ENCODE results near the gene ODC1.
A peak's percentile ranks its signal among the peaks of the same experiment; 100 is the strongest.

The ODC1 gene

DNA sequence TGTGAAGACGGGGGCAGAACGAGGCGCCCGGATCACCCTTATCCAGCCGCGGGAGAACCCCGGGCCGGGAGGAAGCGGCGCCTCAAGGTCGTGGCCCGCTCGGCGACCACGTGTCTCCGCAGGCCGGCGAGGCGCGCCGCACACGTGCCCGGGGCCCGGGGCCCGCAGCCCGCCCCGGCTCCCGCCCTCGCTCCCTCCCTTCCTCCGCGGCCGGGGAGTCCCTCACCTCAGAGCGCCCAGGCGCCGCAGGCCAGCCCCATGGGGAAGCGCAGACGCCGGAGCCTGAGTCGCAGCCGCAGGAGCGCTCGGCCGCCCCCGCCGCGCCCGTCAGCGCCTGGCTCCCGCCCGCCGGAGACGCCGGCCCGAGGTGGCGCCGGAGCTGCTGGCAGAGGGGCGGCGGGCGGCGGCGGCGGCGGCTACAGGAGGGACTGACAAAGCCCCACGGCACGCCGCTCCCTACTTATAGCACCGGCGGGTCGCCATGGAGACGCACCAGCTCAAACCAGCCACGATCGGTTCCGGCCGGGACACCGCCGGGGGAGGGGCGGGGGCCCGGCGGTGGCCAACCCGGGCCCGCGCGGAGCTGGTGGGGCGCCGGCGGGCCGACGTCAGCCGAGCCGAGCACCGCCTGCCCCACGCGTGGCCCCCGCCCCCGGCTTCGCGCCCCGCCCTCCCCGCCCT lies at the start of gene ODC1:
TSS of gene ODC1 (minus strand) at position 433 of the 681 bp plus-strand sequence. CDS start 3,295 bp downstream, outside the sequence.
- Histone ChIP-seq H4K20me1 (peaks cover 48% of the 10 kb centered on the region), H3K27ac (peak within 1 kb of the TSS; percentile 97), H3K9ac (peak within 1 kb of the TSS; percentile 93), H3K4me2 (peak within 1 kb of the TSS; percentile 97), H3K9me3 (peaks cover 8% of the 10 kb centered on the region), H3K27me3 (no peaks in the 10 kb centered on the region), H3K36me3 (peaks cover 22% of the 10 kb centered on the region), H3K4me3 (peak within 1 kb of the TSS; percentile 74), H3K4me1 (peaks cover 60% of the 10 kb centered on the region)
- no peak for TF ChIP-seq Cebpa-rat (IDR thresholded peaks at IDR 0.05)

DNA sequence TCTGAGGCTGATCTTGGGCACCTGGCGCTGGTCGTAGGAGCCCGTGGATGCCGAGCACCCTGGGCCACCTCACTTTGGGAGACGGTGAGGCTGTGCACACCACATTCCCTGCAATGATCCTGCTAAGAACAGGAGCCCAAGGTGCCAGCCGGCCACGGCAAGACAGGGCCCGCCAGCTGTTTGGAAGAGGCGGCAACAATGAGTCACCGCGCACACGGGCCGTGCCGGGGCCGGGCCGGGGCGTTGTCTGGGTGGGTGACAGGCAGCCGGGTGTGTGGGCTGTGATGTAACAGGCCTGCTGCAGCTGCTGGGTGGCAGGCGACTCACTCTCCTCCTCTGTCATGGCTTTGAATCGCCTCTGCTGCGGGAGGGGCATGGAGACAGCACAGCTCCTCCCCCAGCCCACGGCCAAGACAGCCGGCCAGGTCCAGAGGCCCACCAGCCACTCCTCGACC lies 49.7 kb upstream of the ODC1 start:
- Histone ChIP-seq H3K4me3 (no peak overlapping the region), H3K27ac (no peak overlapping the region), H3K4me2 (peak overlapping the region; percentile 32), H3K4me1 (peaks cover 54% of the 10 kb centered on the region), H3K36me3 (no peaks in the 10 kb centered on the region), H3K9ac (no peak overlapping the region), H3K27me3 (no peaks in the 10 kb centered on the region), H3K9me3 (no peaks in the 10 kb centered on the region), H4K20me1 (no peaks in the 10 kb centered on the region)
- no peak for TF ChIP-seq Cebpa-rat (IDR thresholded peaks at IDR 0.05)

DNA sequence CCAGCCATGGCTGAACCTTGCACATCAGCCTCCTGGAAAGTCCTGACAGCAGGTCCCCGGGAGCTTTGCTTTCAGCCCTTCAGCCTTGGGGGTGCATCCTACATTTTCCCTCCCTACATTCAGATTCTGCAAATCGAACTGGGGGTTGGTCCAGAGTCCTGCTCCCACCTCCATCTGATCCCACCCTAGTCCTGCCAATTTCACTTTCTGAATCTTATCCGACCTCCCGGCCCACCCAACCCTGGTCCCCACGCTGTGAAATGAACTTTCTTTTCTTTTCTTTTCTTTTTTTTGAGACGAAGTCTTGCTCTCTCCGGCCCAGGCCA lies 47.8 kb upstream of the ODC1 start:
- H3K4me2 ChIP-seq = no peak overlapping the region
- no peak overlapping the region for H3K27ac ChIP-seq
- H3K27me3 ChIP-seq = no peaks in the 10 kb centered on the region
- H3K4me1 ChIP-seq = peaks cover 47% of the 10 kb centered on the region
- no peak overlapping the region for H3K4me3 ChIP-seq
- H3K9me3 ChIP-seq = peaks cover 16% of the 10 kb centered on the region
- no peak for TF ChIP-seq Cebpa-rat (IDR thresholded peaks at IDR 0.05)
- H3K36me3 ChIP-seq = no peaks in the 10 kb centered on the region
- no peak overlapping the region for H3K9ac ChIP-seq
- no peaks in the 10 kb centered on the region for H4K20me1 ChIP-seq

DNA sequence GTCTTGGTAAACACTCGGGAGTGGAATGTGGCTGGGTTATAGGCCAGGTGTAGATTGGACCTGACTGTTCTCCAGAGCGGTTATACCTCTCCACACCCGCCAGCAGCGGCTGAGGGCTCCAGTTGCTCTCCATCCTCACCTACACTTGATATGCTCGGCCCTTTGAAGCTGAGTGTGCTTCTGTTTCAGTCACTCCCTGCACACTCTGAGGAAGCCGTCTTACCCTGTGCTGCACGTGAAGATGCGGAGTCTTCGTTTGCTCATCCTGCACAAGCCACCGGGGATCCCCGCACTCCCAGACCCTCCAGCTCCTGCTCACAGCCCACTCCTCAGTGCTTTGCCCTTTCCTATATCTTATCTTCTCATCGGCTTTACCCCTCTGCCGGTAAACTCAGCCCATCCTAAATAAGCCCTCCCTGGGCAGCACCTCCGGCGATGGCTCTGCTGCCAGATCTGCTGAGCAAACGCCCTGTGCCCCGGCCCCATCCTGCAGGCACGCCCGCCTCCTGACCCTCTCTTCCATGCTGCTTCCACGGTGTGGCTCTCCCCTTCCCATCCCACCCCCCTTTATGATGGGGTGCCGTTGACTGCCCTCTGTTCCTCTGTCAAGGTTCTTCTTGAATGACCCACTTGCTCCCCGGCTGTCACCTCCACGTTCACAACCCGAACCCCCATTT lies 47.3 kb upstream of the ODC1 start:
- Histone ChIP-seq H3K4me2 (no peak overlapping the region), H3K9ac (no peak overlapping the region), H3K4me1 (peaks cover 42% of the 10 kb centered on the region), H3K9me3 (peaks cover 17% of the 10 kb centered on the region), H3K36me3 (no peaks in the 10 kb centered on the region), H3K27ac (no peak overlapping the region), H3K27me3 (no peaks in the 10 kb centered on the region), H3K4me3 (no peak overlapping the region), H4K20me1 (no peaks in the 10 kb centered on the region)
- TF ChIP-seq Cebpa-rat (IDR thresholded peaks at IDR 0.05) = no peak

DNA sequence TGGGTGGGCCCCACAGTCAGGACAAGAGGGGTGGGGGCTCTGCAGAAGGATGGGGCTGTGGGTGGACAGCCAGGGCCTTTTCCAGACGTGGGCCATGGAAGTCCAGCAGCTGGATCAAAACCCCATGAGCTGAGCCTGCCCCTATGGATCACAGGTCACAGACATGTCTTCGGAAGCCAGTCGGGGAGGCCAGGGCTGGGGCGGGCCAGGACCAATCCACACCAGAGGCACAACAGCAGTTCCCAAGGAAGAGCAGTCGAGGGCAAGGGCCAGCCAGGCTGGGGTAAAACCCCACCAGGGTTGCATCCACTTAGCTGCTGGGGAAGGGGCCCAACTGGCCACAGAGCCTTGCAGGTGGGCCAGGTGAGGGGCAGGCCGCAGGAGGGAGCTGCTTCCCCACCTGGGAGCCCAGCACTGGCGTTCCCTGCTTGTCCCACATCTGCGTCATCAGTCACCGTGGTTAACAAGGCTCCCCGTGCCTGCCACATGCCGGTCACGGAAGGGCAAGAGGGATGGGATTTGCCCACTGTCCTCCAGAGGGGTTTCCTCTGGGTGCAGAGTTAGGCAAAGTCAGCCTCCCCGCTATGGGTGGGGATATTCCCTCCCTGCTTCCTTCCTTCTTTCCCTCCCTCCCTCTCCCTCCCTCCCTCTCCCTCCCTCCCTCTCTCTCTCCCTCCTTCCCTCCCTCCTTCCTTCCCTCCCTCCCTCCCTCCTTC lies 46.4 kb upstream of the ODC1 start:
- H3K27ac ChIP-seq = peak overlapping the region; percentile 71
- H3K4me2 ChIP-seq = peak overlapping the region; percentile 78
- H3K9ac ChIP-seq = no peak overlapping the region

DNA sequence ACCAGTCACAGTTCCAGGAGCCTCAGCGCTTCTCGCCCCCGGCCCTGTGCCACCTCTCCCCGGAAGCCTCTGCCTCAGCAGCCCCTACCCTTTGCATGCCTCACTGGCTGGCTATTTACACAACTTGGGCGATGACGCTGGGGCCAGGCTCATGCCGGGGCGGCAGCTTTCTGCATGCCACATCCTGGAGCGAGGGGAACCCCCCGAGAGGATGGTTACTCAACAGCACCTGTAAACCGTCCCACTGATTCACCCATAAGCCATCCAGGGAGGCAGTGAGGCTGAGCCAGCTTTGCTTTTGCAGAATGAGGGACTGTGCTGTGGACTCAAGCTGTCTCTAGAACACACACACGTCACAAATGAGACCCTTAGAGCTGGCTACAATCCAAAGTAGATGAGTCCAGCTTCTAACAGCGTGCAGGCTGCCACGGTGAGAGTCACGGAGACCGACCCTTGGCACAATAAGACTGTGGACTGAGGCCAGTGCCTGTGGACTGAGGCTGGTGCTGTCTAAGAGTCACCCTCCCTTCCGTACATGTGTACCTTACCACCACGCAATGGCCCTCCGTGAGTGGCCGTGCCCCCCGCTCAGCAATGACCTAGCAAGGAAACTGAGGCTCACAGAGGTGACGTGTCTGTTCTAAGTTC lies 45.6 kb upstream of the ODC1 start:
- peak overlapping the region; percentile 71 for H3K27ac ChIP-seq

More for the DNA sequence above, 46.4 kb upstream of the ODC1 start:
- Histone ChIP-seq H3K4me3 (peak overlapping the region; percentile 11; the same call in 1 of the 2 replicates), H3K4me1 (peaks cover 37% of the 10 kb centered on the region), H3K9me3 (peaks cover 17% of the 10 kb centered on the region), H3K27me3 (no peaks in the 10 kb centered on the region), H3K36me3 (no peaks in the 10 kb centered on the region), H4K20me1 (no peaks in the 10 kb centered on the region)
- TF ChIP-seq Cebpa-rat (IDR thresholded peaks at IDR 0.05) = no peak

DNA sequence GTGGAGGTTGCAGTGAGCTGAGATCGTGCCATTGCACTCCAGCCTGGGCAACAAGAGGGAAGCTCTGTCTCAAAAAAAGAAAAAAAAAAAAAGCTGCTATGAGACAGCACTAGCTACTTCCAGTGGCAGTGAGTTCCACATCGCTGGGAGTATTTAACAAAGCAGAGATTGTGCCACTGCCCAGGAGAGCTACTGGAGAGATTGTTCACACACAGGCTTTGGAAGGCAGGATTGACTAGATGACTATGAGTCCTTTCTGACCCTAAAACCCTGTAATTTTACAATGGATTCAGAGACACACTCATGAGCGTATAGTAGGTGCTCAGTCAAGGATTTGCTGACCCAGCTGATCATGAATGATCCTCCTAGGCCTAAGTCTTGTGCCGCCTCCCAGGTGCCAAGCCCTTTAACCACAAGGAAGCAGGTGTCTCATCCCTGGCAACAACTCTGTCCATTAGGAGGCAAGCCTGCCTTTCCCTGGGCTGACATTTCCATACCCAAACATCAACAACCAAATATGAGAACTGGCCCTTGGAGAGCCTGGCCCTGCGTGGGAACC lies 45.0 kb upstream of the ODC1 start:
- Histone ChIP-seq H3K9ac (no peak overlapping the region), H3K9me3 (peaks cover 17% of the 10 kb centered on the region), H3K27ac (peak overlapping the region; percentile 71; the same call in 1 of the 2 replicates), H3K4me2 (peak overlapping the region; percentile 78), H4K20me1 (no peaks in the 10 kb centered on the region), H3K4me1 (peaks cover 34% of the 10 kb centered on the region), H3K27me3 (no peaks in the 10 kb centered on the region), H3K36me3 (no peaks in the 10 kb centered on the region), H3K4me3 (no peak overlapping the region)
- no peak for TF ChIP-seq Cebpa-rat (IDR thresholded peaks at IDR 0.05)

More for the DNA sequence above, 45.6 kb upstream of the ODC1 start:
- peak; percentile 87 for TF ChIP-seq Cebpa-rat (IDR thresholded peaks at IDR 0.05)
- H3K36me3 ChIP-seq = no peaks in the 10 kb centered on the region
- H3K4me3 ChIP-seq = peak overlapping the region; percentile 11; the same call in 1 of the 2 replicates
- H3K4me2 ChIP-seq = peak overlapping the region; percentile 78
- H3K9me3 ChIP-seq = peaks cover 17% of the 10 kb centered on the region
- no peak overlapping the region for H3K9ac ChIP-seq
- no peaks in the 10 kb centered on the region for H4K20me1 ChIP-seq
- no peaks in the 10 kb centered on the region for H3K27me3 ChIP-seq
- peaks cover 37% of the 10 kb centered on the region for H3K4me1 ChIP-seq

DNA sequence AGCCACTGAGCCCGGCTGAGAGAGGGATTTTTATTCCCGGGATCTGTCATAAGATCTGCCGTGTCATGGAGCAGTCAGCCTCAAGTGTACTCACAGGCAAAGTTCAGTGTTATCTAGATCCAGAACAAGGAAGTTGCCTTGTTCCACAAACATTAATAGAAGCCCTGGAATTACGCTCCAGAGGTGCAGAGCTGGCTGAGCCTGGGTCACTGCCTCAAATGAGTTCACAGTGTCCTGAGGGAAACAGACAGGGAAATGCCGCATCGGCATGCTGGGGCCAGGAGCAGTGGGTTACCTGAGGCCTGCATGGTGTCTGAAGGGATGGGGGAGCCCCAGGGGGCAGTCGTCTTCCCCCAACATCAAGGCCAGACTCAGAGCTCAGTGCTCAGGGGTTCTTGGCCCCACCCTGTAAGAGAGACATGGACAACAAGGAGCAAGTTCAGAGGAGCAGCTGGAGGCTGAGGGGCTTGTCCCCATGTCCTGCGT lies 42.7 kb upstream of the ODC1 start:
- Histone ChIP-seq H3K4me2 (no peak overlapping the region), H3K9ac (no peak overlapping the region)
- no peak for TF ChIP-seq Cebpa-rat (IDR thresholded peaks at IDR 0.05)

More for the DNA sequence above, 42.7 kb upstream of the ODC1 start:
- no peaks in the 10 kb centered on the region for H3K36me3 ChIP-seq
- no peaks in the 10 kb centered on the region for H3K27me3 ChIP-seq
- H4K20me1 ChIP-seq = no peaks in the 10 kb centered on the region
- peaks cover 42% of the 10 kb centered on the region for H3K4me1 ChIP-seq
- H3K4me3 ChIP-seq = no peak overlapping the region
- peaks cover 17% of the 10 kb centered on the region for H3K9me3 ChIP-seq
- H3K27ac ChIP-seq = no peak overlapping the region
